Glutamatergic neuron (in vitro differentiated cells): Measurements from ENCODE around the gene POLR1E. TPM values are rescaled to one million over a fixed set of nuclear protein-coding genes. Genes with fewer than 3 reads are reported as not detected.
A peak's percentile ranks its signal among the peaks of the same experiment; 100 is the strongest.

Experiments
- DNase-seq: peaks from one replicate; pipeline ENCODE4 v3.0.0; 2022
- H3K27ac Mint-ChIP-seq: one replicate; pipeline ENCODE4 v1.8.0; 2020; ENCODE audit warnings: mild to moderate bottlenecking, mixed read lengths, inconsistent platforms; ENCODE audit not compliant: unreplicated experiment
- H3K27me3 Mint-ChIP-seq: one replicate; pipeline ENCODE4 v1.8.0; 2020; ENCODE audit warnings: mild to moderate bottlenecking, moderate library complexity, mixed read lengths, inconsistent platforms; ENCODE audit not compliant: unreplicated experiment
- H3K36me3 Mint-ChIP-seq: one replicate; pipeline ENCODE4 v1.8.0; 2020; ENCODE audit warnings: mild to moderate bottlenecking, mixed read lengths, inconsistent platforms; ENCODE audit not compliant: unreplicated experiment
- H3K4me1 Mint-ChIP-seq: one replicate; pipeline ENCODE4 v1.8.0; 2020; ENCODE audit warnings: mild to moderate bottlenecking, low read depth, mixed read lengths, inconsistent platforms; ENCODE audit not compliant: unreplicated experiment
- H3K4me3 Mint-ChIP-seq: one replicate; pipeline ENCODE4 v1.8.0; 2020; ENCODE audit warnings: mild to moderate bottlenecking, mixed read lengths, inconsistent platforms; ENCODE audit not compliant: unreplicated experiment
- H3K9me3 Mint-ChIP-seq: one replicate; pipeline ENCODE4 v1.8.0; 2020; ENCODE audit warnings: mild to moderate bottlenecking, moderate library complexity, mixed read lengths, inconsistent platforms; ENCODE audit not compliant: unreplicated experiment
- CTCF ChIP-seq: fragments of 200-600 bp; sonication (generic); IDR thresholded peaks from one replicate; pipeline ENCODE4 v1.5.0; 2021; ENCODE audit not compliant: partially characterized antibody, unreplicated experiment
- total RNA-seq: library from RNA; stranded (reverse); fragmentation: NEBNext Ultra II Directional; extraction: Animal tissue kit (Norgen Biotek cat#: 25700); gene quantifications from one replicate; pipeline ENCODE4 v1.2.1, GENCODE V29; 2021; ENCODE audit not compliant: unreplicated experiment

POLR1E gene
- total RNA-seq, 1 donor from 2014 or later = 58.2 TPM

- Mint-ChIP-seq H3K27me3 (peaks cover 2% of the 10 kb centered on the region), H3K4me1 (peaks cover 4% of the 10 kb centered on the region), H3K27ac (no peak overlapping the region), H3K36me3 (no peaks in the 10 kb centered on the region), H3K9me3 (peaks cover 3% of the 10 kb centered on the region), H3K4me3 (no peak overlapping the region)
- TF ChIP-seq CTCF = no peak
- DNase-seq = no peak
These were observed 39.3 kb upstream of the POLR1E start for GRCh38 chr9:37446401-37446800.

GRCh38 chr9:37447111-37447510, 38.6 kb upstream of the POLR1E start:
- Mint-ChIP-seq H3K27ac (no peak overlapping the region), H3K4me1 (peaks cover 5% of the 10 kb centered on the region)

GRCh38 chr9:37449862-37450632, 35.7 kb upstream of the POLR1E start:
- Mint-ChIP-seq H3K36me3 (no peaks in the 10 kb centered on the region), H3K4me1 (peaks cover 5% of the 10 kb centered on the region), H3K4me3 (no peak overlapping the region), H3K9me3 (peaks cover 3% of the 10 kb centered on the region), H3K27ac (peak overlapping the region; percentile 85), H3K27me3 (peaks cover 2% of the 10 kb centered on the region)
- no peak for DNase-seq
- TF ChIP-seq CTCF = no peak

More at GRCh38 chr9:37447111-37447510, 38.6 kb upstream of the POLR1E start:
- no peaks in the 10 kb centered on the region for H3K36me3 Mint-ChIP-seq
- peaks cover 3% of the 10 kb centered on the region for H3K9me3 Mint-ChIP-seq
- H3K4me3 Mint-ChIP-seq = no peak overlapping the region
- DNase-seq = no peak
- TF ChIP-seq CTCF = no peak
- H3K27me3 Mint-ChIP-seq = peaks cover 4% of the 10 kb centered on the region

GRCh38 chr9:37451628-37452027, 34.1 kb upstream of the POLR1E start:
- H3K36me3 Mint-ChIP-seq = no peaks in the 10 kb centered on the region
- H3K9me3 Mint-ChIP-seq = peaks cover 2% of the 10 kb centered on the region
- no peak for DNase-seq
- H3K27me3 Mint-ChIP-seq = peaks cover 2% of the 10 kb centered on the region
- H3K27ac Mint-ChIP-seq = no peak overlapping the region
- H3K4me1 Mint-ChIP-seq = peaks cover 3% of the 10 kb centered on the region
- no peak overlapping the region for H3K4me3 Mint-ChIP-seq
- TF ChIP-seq CTCF = no peak

- Mint-ChIP-seq H3K4me1 (peaks cover 3% of the 10 kb centered on the region), H3K27ac (no peak overlapping the region), H3K4me3 (no peak overlapping the region), H3K27me3 (peaks cover 2% of the 10 kb centered on the region), H3K9me3 (peaks cover 1% of the 10 kb centered on the region), H3K36me3 (no peaks in the 10 kb centered on the region)
- no peak for DNase-seq
- TF ChIP-seq CTCF = no peak
These were observed 33.1 kb upstream of the POLR1E start for GRCh38 chr9:37452611-37453010.
